ENCODE data around the gene CBL.

The CBL gene

DNA sequence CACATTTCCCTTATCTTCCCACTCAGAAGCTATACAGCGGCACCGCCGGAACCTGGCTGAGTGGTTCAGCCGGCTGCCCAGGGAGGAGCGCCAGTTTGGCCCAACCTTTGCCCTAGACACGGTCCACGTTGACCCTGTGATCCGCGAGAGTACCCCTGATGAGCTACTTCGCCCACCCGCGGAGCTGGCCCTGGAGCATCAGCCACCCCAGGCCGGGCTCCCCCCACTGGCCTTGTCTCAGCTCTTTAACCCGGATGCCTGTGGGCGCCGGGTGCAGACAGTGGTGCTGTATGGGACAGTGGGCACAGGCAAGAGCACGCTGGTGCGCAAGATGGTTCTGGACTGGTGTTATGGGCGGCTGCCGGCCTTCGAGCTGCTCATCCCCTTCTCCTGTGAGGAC lies 32.7 kb upstream of the CBL start:
- no peak for DNase-seq (ENCODE audit: low read depth, low spot score)
- CTCF ChIA-PET: interaction anchor here (0.6 to 11.5 kb wide), 4 partner anchors 9 to 21 kb away, joined by 3 to 139 read pairs (median 28); partner anchors contain the start of genes ABCG4 and NHERF4
- no peak overlapping the region for H3K4me3 ChIP-seq (ENCODE audit: low read depth, low read length)
- POLR2A ChIA-PET: interaction anchor here (0.6 kb wide), 2 partner anchors 71 kb away, joined by 4 to 5 read pairs; partner anchors contain the start of gene DPAGT1
- TF ChIP-seq, protein P1, sequence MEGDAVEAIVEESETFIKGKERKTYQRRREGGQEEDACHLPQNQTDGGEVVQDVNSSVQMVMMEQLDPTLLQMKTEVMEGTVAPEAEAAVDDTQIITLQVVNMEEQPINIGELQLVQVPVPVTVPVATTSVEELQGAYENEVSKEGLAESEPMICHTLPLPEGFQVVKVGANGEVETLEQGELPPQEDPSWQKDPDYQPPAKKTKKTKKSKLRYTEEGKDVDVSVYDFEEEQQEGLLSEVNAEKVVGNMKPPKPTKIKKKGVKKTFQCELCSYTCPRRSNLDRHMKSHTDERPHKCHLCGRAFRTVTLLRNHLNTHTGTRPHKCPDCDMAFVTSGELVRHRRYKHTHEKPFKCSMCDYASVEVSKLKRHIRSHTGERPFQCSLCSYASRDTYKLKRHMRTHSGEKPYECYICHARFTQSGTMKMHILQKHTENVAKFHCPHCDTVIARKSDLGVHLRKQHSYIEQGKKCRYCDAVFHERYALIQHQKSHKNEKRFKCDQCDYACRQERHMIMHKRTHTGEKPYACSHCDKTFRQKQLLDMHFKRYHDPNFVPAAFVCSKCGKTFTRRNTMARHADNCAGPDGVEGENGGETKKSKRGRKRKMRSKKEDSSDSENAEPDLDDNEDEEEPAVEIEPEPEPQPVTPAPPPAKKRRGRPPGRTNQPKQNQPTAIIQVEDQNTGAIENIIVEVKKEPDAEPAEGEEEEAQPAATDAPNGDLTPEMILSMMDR (IDR thresholded peaks at IDR 0.05; ENCODE audit: insufficient read depth, low read length, missing control alignments): no peak

- POLR2A ChIA-PET: no interaction called here
- TF ChIP-seq, protein P1 (IDR thresholded peaks at IDR 0.05; ENCODE audit: insufficient read depth, low read length, missing control alignments): no peak
- CTCF ChIA-PET: interaction anchor here (1.1 to 5.8 kb wide), 4 partner anchors 11 to 73 kb away, joined by 4 to 40 read pairs (median 6); partner anchors contain the start of gene CBL
- DNase-seq (ENCODE audit: low read depth, low spot score): no peak
- no peak overlapping the region for H3K4me3 ChIP-seq (ENCODE audit: low read depth, low read length)
These were observed 30.6 kb upstream of the CBL start for GRCh38 chr11:119175493-119176077.

DNA sequence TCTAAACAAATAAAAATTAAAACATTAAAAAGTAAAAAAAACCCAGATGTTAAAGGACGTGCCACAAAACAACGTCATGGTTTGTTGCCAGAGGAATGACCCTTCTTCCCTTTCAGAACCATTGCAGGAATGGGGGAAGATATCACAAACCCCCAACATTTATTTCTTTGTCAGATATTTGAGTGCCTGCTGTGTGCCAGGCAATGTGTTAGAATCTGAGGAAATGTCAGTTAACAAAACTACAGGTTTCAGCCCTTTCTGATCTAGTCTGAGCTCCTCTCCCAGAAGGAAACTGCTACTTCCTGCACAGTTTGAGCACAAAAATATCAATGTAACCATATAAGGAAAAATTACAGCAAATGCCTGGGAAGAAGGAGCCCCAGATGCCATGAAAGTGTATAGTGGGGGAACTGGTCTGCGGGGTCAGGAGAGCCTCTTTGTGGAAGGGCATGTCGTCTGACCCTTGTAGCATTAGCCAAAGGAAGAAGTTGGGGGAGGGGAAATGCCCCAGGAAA lies 27.9 kb upstream of the CBL start:
- no peak for DNase-seq (ENCODE audit: low read depth, low spot score)
- CTCF ChIA-PET: interaction anchor here (0.7 to 5.8 kb wide), 8 partner anchors 9 to 146 kb away, joined by 3 to 40 read pairs (median 4); partner anchors contain the start of genes ABCG4 and CBL
- POLR2A ChIA-PET: no interaction called here
- TF ChIP-seq, protein P1 (IDR thresholded peaks at IDR 0.05; ENCODE audit: insufficient read depth, low read length, missing control alignments): no peak
- H3K4me3 ChIP-seq (ENCODE audit: low read depth, low read length): no peak overlapping the region

DNA sequence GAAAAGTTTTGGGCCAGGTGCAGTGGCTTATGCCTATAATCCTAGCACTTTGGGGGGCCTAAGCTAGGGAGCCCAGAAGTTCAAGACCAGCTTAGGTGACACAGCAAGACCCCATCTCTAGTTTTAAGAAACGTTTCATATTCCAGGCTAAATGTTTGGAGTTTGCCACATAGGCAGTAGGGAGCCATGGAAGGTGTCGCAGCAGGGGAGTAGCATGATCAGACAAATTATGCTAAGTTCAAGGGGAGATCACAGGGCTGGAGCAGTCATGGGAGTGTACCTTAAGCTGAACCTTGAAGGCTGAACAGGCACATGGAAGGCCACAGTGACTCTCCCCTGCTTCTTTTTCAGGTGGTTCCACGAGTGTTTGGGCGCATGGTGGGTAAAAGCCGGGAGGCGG lies 26.8 kb upstream of the CBL start:
- ChIA-PET CTCF (interaction anchor here (0.9 to 5.8 kb wide), 6 partner anchors 10 to 27 kb away, joined by 3 to 40 read pairs (median 4); partner anchors contain the start of gene CBL), POLR2A (no interaction called here)

GRCh38 chr11:119179983-119180382 lies 26.2 kb upstream of the CBL start:
- no peak for DNase-seq (ENCODE audit: low read depth, low spot score)
- CTCF ChIA-PET: interaction anchor here (0.7 to 5.8 kb wide), 8 partner anchors 11 to 105 kb away, joined by 3 to 40 read pairs (median 4); partner anchors contain the start of genes CBL and NLRX1
- H3K4me3 ChIP-seq (ENCODE audit: low read depth, low read length): no peak overlapping the region
- TF ChIP-seq, protein P1 (IDR thresholded peaks at IDR 0.05; ENCODE audit: insufficient read depth, low read length, missing control alignments): no peak
- POLR2A ChIA-PET: interaction anchor here (1.1 kb wide), 1 partner anchor 11 kb away, joined by 3 read pairs; no protein-coding TSS in a partner anchor

More for the DNA sequence above, 26.8 kb upstream of the CBL start:
- TF ChIP-seq, protein P1 (IDR thresholded peaks at IDR 0.05; ENCODE audit: insufficient read depth, low read length, missing control alignments): no peak
- DNase-seq (ENCODE audit: low read depth, low spot score): no peak
- no peak overlapping the region for H3K4me3 ChIP-seq (ENCODE audit: low read depth, low read length)
